GM21367 (cell line): ENCODE data around the gene DCHS2.
A peak's percentile ranks its signal among the peaks of the same experiment; 100 is the strongest.

ENCODE experiments used
- ATAC-seq: cut with Tn5 transposase; IDR thresholded peaks from one replicate; pipeline ENCODE4 v1.9.1; 2021; ENCODE audit not compliant: unreplicated experiment

The DCHS2 gene, protein sequence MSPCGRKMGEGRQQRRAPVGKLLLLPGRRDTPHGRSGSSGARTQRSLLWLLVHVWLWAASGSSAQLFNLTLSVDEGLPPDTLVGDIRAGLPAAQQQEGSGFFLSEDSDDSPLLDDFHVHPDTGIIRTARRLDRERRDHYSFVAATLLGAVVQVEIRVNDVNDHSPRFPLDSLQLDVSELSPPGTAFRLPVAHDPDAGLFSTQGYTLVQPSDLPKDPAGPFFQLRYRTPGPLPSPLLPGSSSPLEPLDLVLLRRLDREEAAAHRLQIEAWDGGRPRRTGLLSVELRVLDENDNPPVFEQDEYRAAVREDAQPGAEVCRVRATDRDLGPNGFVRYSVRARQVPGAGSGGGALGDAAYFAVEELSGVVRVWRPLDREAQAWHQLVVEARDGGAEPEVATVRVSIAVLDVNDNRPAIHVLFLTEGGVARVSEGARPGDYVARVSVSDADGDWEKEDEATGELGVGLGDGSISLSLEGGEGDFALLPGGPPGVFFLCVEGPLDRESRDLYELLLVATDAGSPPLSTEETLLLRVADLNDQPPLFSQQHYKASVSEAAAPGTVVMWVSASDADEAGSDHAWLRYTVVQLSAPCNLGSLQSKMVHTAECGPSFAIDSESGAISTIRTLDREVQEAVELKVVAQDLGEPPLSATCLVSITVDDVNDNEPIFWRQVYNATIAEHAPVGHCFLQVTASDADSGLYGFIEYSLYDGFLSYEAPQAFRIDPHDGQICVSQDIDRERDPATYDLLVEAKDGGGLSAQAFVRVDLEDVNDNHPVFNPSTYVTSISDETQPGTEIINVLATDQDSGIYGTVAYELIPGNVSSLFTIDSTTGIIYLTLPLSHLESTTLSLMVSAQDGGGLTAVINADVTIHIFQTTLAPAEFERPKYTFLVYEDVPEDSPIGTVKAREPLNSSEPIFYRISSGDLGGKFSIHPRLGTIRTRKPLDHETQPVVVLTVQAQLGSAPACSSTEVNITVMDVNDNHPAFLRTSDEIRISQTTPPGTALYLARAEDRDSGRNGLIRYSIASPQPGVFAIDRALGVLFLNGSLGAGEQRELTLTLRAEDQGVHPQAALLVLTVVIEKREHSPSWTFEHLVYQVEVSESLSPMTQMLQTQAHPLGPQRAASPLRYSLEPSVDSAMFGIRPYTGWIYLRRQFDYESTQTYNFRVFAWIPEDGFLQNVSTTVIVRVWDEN (N-terminal part only)

GRCh38 chr4:154491341-154492271, at the start of gene DCHS2:
Gene DCHS2, minus strand, starts transcription at chr4:154491799. Its CDS starts 444 bp downstream, at chr4:154491355.
- ATAC-seq = peak; percentile 46

GRCh38 chr4:154534296-154534695, 42.7 kb upstream of the DCHS2 start:
- no peak for ATAC-seq

DNA sequence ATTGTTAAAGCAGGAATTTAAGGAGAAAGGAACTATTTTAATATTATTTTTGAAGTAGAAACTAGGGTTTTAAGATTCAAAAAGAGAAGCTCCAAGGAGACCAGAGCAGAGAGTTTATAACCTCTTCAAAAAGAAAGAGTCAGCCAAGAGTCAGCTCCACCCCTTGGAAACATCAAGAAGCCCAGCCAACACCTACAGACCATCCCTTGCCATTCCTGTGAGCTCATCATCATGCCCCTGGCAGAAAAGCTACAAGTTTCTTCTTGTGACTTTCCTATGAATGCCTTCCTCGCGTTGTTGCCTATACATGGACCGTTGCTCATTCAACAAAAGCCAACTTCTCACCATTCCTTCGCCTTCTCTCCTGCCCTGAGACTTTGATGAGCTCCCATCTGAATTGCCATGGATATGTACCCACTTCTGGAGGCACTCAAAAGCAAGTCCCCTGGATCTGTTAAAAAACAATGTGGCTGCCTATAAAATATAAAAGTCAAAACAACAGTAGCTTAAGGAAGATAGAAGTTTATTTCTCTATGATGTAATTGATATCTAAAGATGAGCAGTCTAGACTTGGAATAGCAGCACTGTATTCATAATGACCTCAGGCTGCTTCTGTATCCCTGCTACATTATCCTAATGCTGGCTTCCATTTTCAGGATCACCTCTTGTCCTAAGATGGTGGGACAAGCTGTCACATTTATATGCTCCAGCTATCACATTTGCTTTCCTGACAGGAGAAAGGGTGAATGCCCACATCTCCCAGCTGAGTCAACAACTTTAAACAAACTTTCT, 38.3 kb upstream of the DCHS2 start:
- ATAC-seq = no peak

DNA sequence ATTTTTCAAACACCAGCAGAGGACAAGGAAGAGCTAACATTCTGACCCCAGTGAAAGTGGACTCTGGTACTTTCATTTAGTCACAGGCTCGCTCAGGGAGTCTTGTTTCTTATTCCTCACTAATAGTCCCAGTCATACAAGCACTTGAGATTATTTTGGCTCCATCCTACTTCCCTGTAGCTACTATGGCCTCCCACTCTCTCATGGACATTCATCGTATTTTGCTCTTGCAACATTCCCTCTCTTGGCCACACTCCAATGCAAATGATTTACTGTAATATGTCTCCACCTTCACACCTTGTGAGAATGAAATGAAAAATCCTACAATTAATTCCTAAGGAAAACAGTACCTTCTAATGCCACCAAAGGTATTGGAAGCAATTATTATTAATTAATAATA, 37.3 kb upstream of the DCHS2 start:
- ATAC-seq = no peak

- no peak for ATAC-seq
These were observed 35.7 kb upstream of the DCHS2 start for GRCh38 chr4:154527308-154527707.

GRCh38 chr4:154526151-154526550, 34.6 kb upstream of the DCHS2 start:
- ATAC-seq = no peak

DNA sequence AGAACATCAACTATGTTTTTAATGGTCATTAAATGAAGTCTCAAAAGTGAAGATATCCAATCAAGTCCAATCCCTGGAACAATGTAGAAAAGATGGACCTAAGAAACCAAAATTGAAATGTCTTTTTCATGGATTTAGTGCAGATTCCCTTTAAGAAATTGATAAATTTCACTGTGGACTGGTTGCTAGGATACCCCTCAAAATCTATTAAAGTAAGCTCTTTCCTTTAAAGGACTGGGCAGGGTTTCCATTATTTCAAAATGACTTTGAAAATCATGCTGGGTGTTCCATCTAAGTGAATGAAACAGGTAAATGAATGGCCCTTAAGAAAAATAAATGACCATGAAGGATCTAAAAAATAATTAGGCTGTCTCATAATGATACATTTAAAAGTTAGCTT, 30.0 kb upstream of the DCHS2 start:
- ATAC-seq = no peak

DNA sequence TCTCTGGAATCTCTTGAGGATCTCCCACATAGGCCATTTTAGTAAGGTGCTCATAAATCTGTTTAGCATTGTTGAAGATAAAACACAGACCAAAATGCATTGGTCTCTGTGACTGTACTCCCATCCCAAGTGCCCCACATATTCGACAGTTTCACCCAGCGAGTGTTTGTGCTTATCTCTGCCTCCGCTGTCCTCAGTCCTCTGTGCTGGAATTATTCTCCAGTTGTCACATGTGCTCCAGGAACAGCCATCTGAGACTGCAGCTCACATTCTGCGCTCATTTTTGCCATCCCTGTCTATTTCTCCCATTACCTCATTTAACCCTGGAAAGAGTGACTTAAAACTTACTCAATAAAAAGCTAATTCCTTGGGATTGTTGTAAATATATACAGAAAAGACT, 27.6 kb upstream of the DCHS2 start:
- no peak for ATAC-seq

- no peak for ATAC-seq
These were observed 26.0 kb upstream of the DCHS2 start for GRCh38 chr4:154517591-154517990.

DNA sequence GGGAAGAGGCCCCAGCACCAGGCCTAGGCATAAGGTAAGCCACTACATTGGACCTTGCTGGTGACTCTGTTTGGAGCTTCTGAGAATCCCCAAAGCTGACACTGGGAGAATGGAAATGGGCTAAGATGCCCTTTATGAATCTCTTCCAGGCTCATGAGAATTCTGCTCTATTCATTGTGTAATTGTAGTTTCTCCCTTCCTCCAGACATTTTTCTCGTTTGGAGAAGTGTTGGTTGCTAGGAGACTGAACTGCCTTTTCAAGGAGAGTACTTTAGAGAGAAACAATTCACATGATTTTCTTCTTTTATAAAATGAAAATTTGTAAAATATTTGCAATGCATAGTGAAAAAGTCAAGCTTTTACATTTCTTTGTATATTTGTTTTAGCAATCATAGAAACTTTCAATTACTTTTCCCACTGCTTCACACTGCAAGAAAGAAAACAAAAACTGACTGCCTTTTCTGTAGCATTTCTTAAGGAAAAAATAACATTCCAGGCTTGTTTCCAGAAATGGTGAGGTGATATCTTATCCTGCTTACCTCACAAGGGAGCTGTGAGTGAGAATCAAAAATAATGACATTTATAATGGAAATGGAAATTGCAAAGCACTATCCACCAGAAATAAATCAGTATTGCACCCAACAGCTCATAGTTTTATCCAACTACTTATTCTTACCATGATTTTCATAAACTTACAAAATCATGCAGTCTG, 24.9 kb upstream of the DCHS2 start:
- no peak for ATAC-seq

DNA sequence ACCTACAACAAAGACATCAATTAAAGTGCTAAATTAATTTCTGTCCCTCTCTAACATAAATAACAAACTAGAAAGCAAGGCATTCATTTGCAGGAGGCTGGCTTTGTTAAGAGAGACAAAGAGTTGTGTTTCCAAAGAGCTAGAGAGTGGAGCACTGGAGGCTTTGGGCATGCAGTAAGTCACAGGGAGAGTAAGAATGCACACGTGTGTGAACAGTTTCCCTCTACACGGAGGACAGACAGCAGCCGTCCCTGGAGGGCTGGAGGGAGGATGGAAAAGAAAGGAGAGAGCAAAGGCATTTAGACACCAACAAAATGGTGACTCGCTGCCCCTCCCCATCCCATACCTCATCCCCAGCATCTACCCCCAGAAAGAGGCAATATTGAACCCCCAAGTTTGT, 20.4 kb upstream of the DCHS2 start:
- ATAC-seq = no peak

DNA sequence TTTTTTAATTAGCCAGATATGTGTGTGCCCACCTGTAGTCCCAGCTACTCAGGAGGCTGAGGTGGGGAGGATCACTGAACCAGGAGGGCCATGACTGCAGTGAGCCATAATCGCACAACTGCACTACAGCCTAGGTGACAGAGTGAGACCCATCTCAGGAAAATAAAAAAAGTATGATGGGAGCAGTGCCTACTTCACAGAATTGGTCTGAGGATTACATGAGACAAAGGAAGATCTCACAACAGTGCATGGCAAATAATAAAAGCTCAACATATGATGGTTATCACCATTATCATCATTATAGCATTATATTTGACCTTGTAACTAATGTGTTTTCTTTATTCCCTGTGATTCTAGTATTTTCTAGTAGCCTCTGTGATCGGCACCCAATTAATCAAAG, 19.9 kb upstream of the DCHS2 start:
- no peak for ATAC-seq

- ATAC-seq = no peak
These were observed 15.6 kb upstream of the DCHS2 start for GRCh38 chr4:154507156-154507555.

- ATAC-seq = no peak
These were observed 14.7 kb upstream of the DCHS2 start for GRCh38 chr4:154506253-154506652.

GRCh38 chr4:154503598-154503997, 12.0 kb upstream of the DCHS2 start:
- no peak for ATAC-seq

DNA sequence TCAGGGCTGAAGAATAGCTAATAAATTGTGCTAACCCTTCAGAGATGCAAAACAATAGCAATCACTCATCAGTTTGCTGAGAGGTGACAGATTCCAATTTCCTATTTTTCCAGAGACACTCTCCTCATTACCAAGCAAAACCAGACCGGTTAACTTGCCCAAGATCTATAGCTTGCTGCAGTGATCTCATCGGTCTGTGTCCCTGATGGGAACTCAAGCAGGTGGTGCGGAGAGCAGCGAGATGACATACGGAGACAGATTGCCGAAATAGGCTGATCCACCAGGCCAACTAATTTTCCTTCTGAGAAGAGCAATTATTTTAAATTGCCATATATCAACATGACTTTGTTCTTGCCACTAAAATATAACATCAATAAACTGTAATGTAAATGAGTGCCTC, 10.5 kb upstream of the DCHS2 start:
- no peak for ATAC-seq

DNA sequence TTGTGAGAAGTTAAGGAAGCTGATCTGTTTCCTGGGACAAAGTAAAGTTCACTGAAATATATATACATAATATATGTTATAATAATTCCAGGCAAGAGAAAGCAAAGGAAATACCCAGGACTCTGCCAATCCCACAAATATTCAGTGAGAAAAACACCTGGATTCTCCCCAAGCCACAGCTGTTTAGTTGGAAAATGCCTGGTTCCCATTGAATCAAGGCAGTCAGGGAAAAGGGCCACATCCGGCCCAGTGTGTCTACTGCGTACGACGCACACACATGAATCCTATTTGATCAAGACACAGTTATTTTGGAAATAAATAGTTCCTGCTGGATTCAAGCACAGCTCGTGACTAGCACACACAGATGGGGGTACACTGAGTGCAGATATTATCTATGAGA, 6.3 kb upstream of the DCHS2 start:
- no peak for ATAC-seq

GRCh38 chr4:154495867-154496266, 4.3 kb upstream of the DCHS2 start:
- ATAC-seq = no peak

DNA sequence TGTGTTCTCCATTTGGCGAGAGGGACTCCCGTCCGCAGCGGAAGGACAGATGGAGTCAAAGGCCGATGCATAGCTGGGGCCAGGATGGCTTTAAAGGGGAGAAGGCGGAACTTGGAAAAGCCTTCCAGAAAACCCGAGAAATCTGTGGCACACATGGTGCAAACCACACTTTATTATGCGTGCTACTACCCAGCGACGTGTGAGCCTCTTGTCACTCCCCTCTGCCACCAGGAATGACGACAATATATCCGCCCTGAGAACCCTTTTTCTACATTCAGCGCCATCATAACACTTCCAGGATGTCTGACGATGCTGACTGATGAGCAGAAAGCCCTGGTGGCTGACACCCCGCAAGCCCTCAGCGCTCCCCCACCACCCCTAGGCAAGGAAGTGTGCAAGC, 689 bp upstream of the DCHS2 start:
- no peak for ATAC-seq
